Measurements from ENCODE around the gene ADH1B.

The ADH1B gene

GRCh38 chr4:99310389-99310788 is 10.8 kb downstream of the ADH1B start:
- Mint-ChIP-seq H3K9me3 (no peaks in the 10 kb centered on the region), H3K27me3 (peaks cover 0 to 7% of the 10 kb centered on the region in 2 donors), H3K4me3 (no peak overlapping the region), H3K36me3 (ENCODE audit: insufficient read depth) (no peaks in the 10 kb centered on the region), H3K4me1 (ENCODE audit: low read depth in 2 of 2) (no peaks in the 10 kb centered on the region), H3K27ac (no peak overlapping the region)
- DNase-seq (no peak), ATAC-seq (replicated peaks) (no peak)

GRCh38 chr4:99305638-99306400 is 15.4 kb downstream of the ADH1B start:
- H3K27ac Mint-ChIP-seq, result no peak overlapping the region
- no peak for ATAC-seq (replicated peaks)
- no peaks in the 10 kb centered on the region for H3K4me1 Mint-ChIP-seq (ENCODE audit: low read depth in 2 of 2)
- H3K36me3 Mint-ChIP-seq (ENCODE audit: insufficient read depth), result no peaks in the 10 kb centered on the region
- peaks cover 0 to 3% of the 10 kb centered on the region in 2 donors for H3K9me3 Mint-ChIP-seq
- peaks cover 0 to 7% of the 10 kb centered on the region in 2 donors for H3K27me3 Mint-ChIP-seq
- no peak for DNase-seq
- no peak overlapping the region for H3K4me3 Mint-ChIP-seq

GRCh38 chr4:99301376-99302164 is 19.6 kb downstream of the ADH1B start:
- Mint-ChIP-seq H3K36me3 (ENCODE audit: insufficient read depth) (no peaks in the 10 kb centered on the region), H3K27ac (no peak overlapping the region), H3K4me3 (no peak overlapping the region), H3K4me1 (ENCODE audit: low read depth in 2 of 2) (no peaks in the 10 kb centered on the region), H3K27me3 (no peaks in the 10 kb centered on the region), H3K9me3 (peaks cover under 1 to 10% of the 10 kb centered on the region in 2 donors)
- no peak for ATAC-seq (replicated peaks)
- no peak for DNase-seq

- DNase-seq, result no peak
- Mint-ChIP-seq H3K27ac (no peak overlapping the region), H3K9me3 (peaks cover 7 to 12% of the 10 kb centered on the region in 2 donors)
Observed at GRCh38 chr4:99300934-99301333, 20.3 kb downstream of the ADH1B start.

GRCh38 chr4:99293357-99293756 is 27.8 kb downstream of the ADH1B start:
- H3K27me3 Mint-ChIP-seq, result peaks cover 6 to 24% of the 10 kb centered on the region in 2 donors
- DNase-seq (no peak), ATAC-seq (replicated peaks) (no peak)
- H3K27ac Mint-ChIP-seq, result no peak overlapping the region
- peaks cover 5 to 27% of the 10 kb centered on the region in 2 donors for H3K9me3 Mint-ChIP-seq
- H3K4me3 Mint-ChIP-seq, result no peak overlapping the region
- no peaks in the 10 kb centered on the region for H3K4me1 Mint-ChIP-seq (ENCODE audit: low read depth in 2 of 2)
- no peaks in the 10 kb centered on the region for H3K36me3 Mint-ChIP-seq (ENCODE audit: insufficient read depth)

More at GRCh38 chr4:99300934-99301333, 20.3 kb downstream of the ADH1B start:
- no peaks in the 10 kb centered on the region for H3K4me1 Mint-ChIP-seq (ENCODE audit: low read depth in 2 of 2)
- ATAC-seq (replicated peaks), result no peak
- H3K27me3 Mint-ChIP-seq, result no peaks in the 10 kb centered on the region
- H3K36me3 Mint-ChIP-seq (ENCODE audit: insufficient read depth), result no peaks in the 10 kb centered on the region
- no peak overlapping the region for H3K4me3 Mint-ChIP-seq

GRCh38 chr4:99290848-99291786 is 30.1 kb downstream of the ADH1B start, which contains the start of gene ADH1A:
ADH1A (minus strand) TSS chr4:99290985; CDS start chr4:99290914, 71 bp downstream.
- peaks cover 6 to 24% of the 10 kb centered on the region in 2 donors for H3K27me3 Mint-ChIP-seq
- no peak for ATAC-seq (replicated peaks)
- no peak for DNase-seq
- no peaks in the 10 kb centered on the region for H3K36me3 Mint-ChIP-seq (ENCODE audit: insufficient read depth)
- peaks cover 4 to 23% of the 10 kb centered on the region in 2 donors for H3K9me3 Mint-ChIP-seq
- H3K27ac Mint-ChIP-seq, result no peak within 1 kb of the TSS
- H3K4me3 Mint-ChIP-seq, result no peak within 1 kb of the TSS
- no peaks in the 10 kb centered on the region for H3K4me1 Mint-ChIP-seq (ENCODE audit: low read depth in 2 of 2)

- no peaks in the 10 kb centered on the region for H3K9me3 Mint-ChIP-seq
- no peak overlapping the region for H3K27ac Mint-ChIP-seq
- H3K4me1 Mint-ChIP-seq (ENCODE audit: low read depth in 2 of 2), result no peaks in the 10 kb centered on the region
- DNase-seq, result no peak
- no peaks in the 10 kb centered on the region for H3K36me3 Mint-ChIP-seq (ENCODE audit: insufficient read depth)
- H3K27me3 Mint-ChIP-seq, result no peaks in the 10 kb centered on the region
- ATAC-seq (replicated peaks), result no peak
- no peak overlapping the region for H3K4me3 Mint-ChIP-seq
Observed at GRCh38 chr4:99285387-99285786, 35.8 kb downstream of the ADH1B start.

- Mint-ChIP-seq H3K4me1 (ENCODE audit: low read depth in 2 of 2) (no peaks in the 10 kb centered on the region), H3K4me3 (no peak overlapping the region), H3K27ac (no peak overlapping the region), H3K27me3 (peaks cover 8 to 11% of the 10 kb centered on the region in 2 donors), H3K9me3 (no peaks in the 10 kb centered on the region), H3K36me3 (ENCODE audit: insufficient read depth) (no peaks in the 10 kb centered on the region)
- ATAC-seq (replicated peaks) (no peak), DNase-seq (no peak)
Observed at GRCh38 chr4:99282731-99283130, 38.5 kb downstream of the ADH1B start.

- DNase-seq (no peak), ATAC-seq (replicated peaks) (no peak)
- no peaks in the 10 kb centered on the region for H3K9me3 Mint-ChIP-seq
- no peak overlapping the region for H3K4me3 Mint-ChIP-seq
- no peaks in the 10 kb centered on the region for H3K4me1 Mint-ChIP-seq (ENCODE audit: low read depth in 2 of 2)
- no peaks in the 10 kb centered on the region for H3K36me3 Mint-ChIP-seq (ENCODE audit: insufficient read depth)
- no peak overlapping the region for H3K27ac Mint-ChIP-seq
- peaks cover 8 to 11% of the 10 kb centered on the region in 2 donors for H3K27me3 Mint-ChIP-seq
Observed at GRCh38 chr4:99281261-99281660, 39.9 kb downstream of the ADH1B start.

GRCh38 chr4:99276417-99276816 is 44.8 kb downstream of the ADH1B start:
- Mint-ChIP-seq H3K27me3 (peaks cover 8 to 11% of the 10 kb centered on the region in 2 donors), H3K4me1 (ENCODE audit: low read depth in 2 of 2) (no peaks in the 10 kb centered on the region), H3K27ac (no peak overlapping the region), H3K36me3 (ENCODE audit: insufficient read depth) (no peaks in the 10 kb centered on the region), H3K9me3 (no peaks in the 10 kb centered on the region), H3K4me3 (no peak overlapping the region)
- ATAC-seq (replicated peaks) (no peak), DNase-seq (no peak)

- no peak for DNase-seq
- Mint-ChIP-seq H3K27ac (no peak overlapping the region), H3K4me1 (ENCODE audit: low read depth in 2 of 2) (no peaks in the 10 kb centered on the region), H3K36me3 (ENCODE audit: insufficient read depth) (no peaks in the 10 kb centered on the region), H3K4me3 (no peak overlapping the region), H3K9me3 (no peaks in the 10 kb centered on the region), H3K27me3 (peaks cover 8 to 11% of the 10 kb centered on the region in 2 donors)
- no peak for ATAC-seq (replicated peaks)
Observed at GRCh38 chr4:99275885-99276284, 45.3 kb downstream of the ADH1B start.

GRCh38 chr4:99275050-99275449 is 46.2 kb downstream of the ADH1B start:
- DNase-seq (no peak), ATAC-seq (replicated peaks) (no peak)
- peaks cover 6 to 9% of the 10 kb centered on the region in 2 donors for H3K27me3 Mint-ChIP-seq
- H3K36me3 Mint-ChIP-seq (ENCODE audit: insufficient read depth), result no peaks in the 10 kb centered on the region
- H3K9me3 Mint-ChIP-seq, result no peaks in the 10 kb centered on the region
- H3K4me1 Mint-ChIP-seq (ENCODE audit: low read depth in 2 of 2), result no peaks in the 10 kb centered on the region
- H3K4me3 Mint-ChIP-seq, result no peak overlapping the region
- H3K27ac Mint-ChIP-seq, result no peak overlapping the region

- H3K27me3 Mint-ChIP-seq, result no peaks in the 10 kb centered on the region
- H3K36me3 Mint-ChIP-seq (ENCODE audit: insufficient read depth), result no peaks in the 10 kb centered on the region
- no peak overlapping the region for H3K4me3 Mint-ChIP-seq
- H3K27ac Mint-ChIP-seq, result no peak overlapping the region
- H3K4me1 Mint-ChIP-seq (ENCODE audit: low read depth in 2 of 2), result no peaks in the 10 kb centered on the region
- H3K9me3 Mint-ChIP-seq, result no peaks in the 10 kb centered on the region
- ATAC-seq (replicated peaks) (no peak), DNase-seq (no peak)
Observed at GRCh38 chr4:99273704-99274103, 47.5 kb downstream of the ADH1B start.
